HCT116 (cell line): Measurements from ENCODE around the gene NOBOX.

Experiments
- CEBPB ChIP-seq: IDR thresholded peaks from 2 replicates; pipeline ENCODE4 v1.6.1; 2012; ENCODE audit warnings: low read depth
- CTCF ChIP-seq, 3 experiments: fragments of 200-600 bp in 1 of 3; sonication (generic) in 1 of 3; IDR thresholded peaks in 2 of 3; conservative IDR thresholded peaks in 1 of 3; 2 replicates each; pipeline ENCODE4 v1.5.1; 2012 to 2017; ENCODE audit warnings: low read depth in 2 of 3, low read length in 2 of 3, antibody characterized with exemption in 1 of 3, borderline replicate concordance in 1 of 3, control low read depth in 1 of 3, mild to moderate bottlenecking in 1 of 3, mixed read lengths in 1 of 3, mixed run types in 1 of 3, moderate library complexity in 1 of 3; ENCODE audit not compliant: insufficient read depth in 1 of 3
- EZH2phosphoT487 ChIP-seq: fragments of 200-600 bp; IDR thresholded peaks from 2 replicates; pipeline ENCODE4 v1.6.1; 2018; ENCODE audit warnings: antibody characterized with exemption, borderline replicate concordance
- SIN3A ChIP-seq: IDR thresholded peaks from 2 replicates; pipeline ENCODE4 v1.6.1; 2012; ENCODE audit warnings: low read depth
- SRF ChIP-seq: IDR thresholded peaks from 2 replicates; pipeline ENCODE4 v1.6.1; 2012; ENCODE audit warnings: low read depth
- ZNF274 ChIP-seq: fragments of 200-500 bp; sonication (Bioruptor generic); IDR thresholded peaks from 2 replicates; pipeline ENCODE4 v1.6.1; 2014; ENCODE audit warnings: mild to moderate bottlenecking, low read depth, low read length, inconsistent platforms

GRCh38 chr7:144407266-144407931 is 3.9 kb upstream of the NOBOX start:
- no peak for TF ChIP-seq CTCF (IDR thresholded peaks at IDR 0.05 in 2 of 3, conservative IDR thresholded peaks at IDR 0.05 in 1 of 3; ENCODE audit: borderline replicate concordance in 1 of 3, insufficient read depth in 1 of 3, low read depth in 2 of 3, low read length in 2 of 3)
- TF ChIP-seq EZH2phosphoT487: no peak
- no peak for TF ChIP-seq CEBPB
- TF ChIP-seq ZNF274: no peak
- no peak for TF ChIP-seq SIN3A
- no peak for TF ChIP-seq SRF
